Measurements from ENCODE around the gene BARX2.

DNA sequence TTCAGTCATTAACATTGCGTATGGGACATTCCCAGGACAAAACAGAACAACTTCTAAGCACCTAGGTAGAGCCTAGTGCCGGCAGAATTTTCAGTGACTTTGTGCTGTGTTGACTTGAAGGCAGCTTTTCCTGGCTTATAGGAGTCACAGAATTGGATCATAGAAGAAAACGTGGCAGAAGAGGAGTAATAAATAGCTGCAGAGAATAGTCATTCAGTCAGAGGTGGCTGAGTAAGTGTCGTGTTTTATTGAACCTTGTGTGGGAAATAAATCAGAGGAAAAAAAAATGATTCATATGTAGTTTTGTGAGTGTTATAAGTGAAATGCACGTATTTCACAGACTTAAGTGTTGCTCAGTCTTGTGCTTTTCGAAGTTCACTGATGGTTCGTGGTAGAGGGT lies 2.1 kb downstream of the BARX2 start:
- TF ChIP-seq, protein P1, sequence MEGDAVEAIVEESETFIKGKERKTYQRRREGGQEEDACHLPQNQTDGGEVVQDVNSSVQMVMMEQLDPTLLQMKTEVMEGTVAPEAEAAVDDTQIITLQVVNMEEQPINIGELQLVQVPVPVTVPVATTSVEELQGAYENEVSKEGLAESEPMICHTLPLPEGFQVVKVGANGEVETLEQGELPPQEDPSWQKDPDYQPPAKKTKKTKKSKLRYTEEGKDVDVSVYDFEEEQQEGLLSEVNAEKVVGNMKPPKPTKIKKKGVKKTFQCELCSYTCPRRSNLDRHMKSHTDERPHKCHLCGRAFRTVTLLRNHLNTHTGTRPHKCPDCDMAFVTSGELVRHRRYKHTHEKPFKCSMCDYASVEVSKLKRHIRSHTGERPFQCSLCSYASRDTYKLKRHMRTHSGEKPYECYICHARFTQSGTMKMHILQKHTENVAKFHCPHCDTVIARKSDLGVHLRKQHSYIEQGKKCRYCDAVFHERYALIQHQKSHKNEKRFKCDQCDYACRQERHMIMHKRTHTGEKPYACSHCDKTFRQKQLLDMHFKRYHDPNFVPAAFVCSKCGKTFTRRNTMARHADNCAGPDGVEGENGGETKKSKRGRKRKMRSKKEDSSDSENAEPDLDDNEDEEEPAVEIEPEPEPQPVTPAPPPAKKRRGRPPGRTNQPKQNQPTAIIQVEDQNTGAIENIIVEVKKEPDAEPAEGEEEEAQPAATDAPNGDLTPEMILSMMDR (IDR thresholded peaks at IDR 0.05; ENCODE audit: borderline replicate concordance, extremely low read depth, low read length, poor library complexity, severe bottlenecking) = no peak
- TF ChIP-seq EZH2 (IDR thresholded peaks at IDR 0.05; ENCODE audit: borderline replicate concordance, low read depth, low read length, severe bottlenecking) = no peak
